ENCODE results near the gene KRT84. TPM values are rescaled to one million over a fixed set of nuclear protein-coding genes. Genes with fewer than 3 reads are reported as not detected.

The KRT84 gene
- polyA plus RNA-seq, 3 donors: not detected

DNA sequence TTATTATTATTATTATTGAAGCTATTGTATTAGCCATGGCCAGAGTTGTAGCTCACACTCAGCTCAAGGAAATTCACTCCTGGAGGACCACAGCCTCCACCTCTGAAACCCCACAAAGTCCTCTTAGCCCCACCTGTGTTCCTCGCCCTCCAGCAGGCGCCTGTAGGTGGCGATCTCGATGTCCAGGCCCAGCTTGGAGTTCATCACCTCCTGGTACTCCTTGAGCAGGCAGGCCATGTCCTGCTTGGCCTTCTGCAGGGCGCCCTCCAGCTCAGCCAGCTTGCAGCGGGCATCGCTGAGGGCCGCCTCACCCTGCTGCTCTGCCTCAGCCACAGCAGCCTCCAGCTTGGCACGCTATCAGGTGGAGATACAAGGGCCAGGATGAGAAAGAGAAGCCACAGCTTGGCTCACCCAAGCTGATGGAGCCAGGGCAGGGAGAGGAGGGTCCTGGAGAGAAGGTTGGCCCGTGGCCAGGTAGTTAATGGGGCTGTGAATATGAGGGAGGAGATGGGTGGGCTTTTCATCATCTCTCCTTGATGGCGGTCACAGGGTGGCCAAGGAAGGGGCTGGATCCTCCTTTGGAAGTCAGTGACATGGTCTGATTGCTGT is 23.2 kb downstream of the KRT84 start:
- no peak for DNase-seq

GRCh38 chr12:52361553-52361952 is 23.9 kb downstream of the KRT84 start:
- DNase-seq: no peak

DNA sequence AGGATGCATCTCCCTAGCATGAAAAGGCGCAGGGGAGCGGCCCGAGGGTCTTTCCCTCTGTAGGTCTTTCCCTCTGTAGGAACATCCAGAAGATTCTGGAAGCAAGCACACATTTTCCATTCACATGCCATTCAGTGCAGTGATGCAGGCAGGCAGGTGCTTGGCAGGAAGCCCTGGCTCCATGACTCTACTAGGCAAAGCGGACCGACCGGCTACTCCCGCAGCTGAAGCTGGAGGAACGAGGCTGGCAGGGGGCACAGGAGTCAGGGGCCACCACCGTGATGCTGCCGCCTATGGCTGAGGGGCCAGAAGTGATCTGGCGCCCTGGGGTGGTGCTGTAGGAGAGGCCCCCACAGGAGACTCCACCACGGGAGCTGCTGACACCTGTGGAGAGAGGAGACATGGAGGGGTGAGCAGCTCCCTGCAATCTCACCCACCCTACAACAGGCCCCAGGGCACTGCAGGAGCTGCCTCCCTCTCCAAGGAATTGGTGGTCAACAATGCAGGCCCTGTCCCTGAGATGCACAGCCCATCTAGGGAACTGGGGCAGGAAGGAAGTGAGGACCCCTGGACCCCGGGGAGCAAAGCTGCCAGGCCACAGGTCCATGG is 24.7 kb downstream of the KRT84 start:
- DNase-seq: no peak

DNA sequence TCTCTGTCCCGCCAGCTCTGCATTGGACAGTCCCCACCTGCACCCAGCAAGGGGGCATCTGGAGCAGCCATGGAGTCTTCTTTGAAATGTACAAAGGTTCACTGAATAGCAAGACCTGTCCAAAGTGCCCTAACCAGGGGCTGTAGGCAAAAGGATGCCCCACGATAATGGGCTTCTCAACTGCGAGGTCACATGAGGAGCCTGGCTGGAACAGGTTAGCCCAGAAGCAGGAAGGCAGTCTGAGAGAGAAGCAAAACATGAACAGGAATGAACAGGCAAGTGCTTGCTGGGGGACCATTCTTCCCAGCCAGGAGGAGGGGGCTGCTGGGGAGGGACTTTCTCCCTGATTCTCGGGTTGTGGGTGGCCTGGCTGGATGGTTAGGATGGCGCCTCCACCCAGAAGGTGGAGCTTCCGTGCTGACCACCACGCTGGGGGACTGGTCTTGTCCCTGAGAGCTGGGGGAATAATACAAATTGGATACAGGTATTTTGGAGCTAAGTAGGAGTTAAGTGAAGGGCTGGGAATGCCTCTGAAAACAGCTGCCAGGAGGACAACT is 25.3 kb downstream of the KRT84 start:
- no peak for DNase-seq

GRCh38 chr12:52359621-52360061 is 25.8 kb downstream of the KRT84 start:
- no peak for DNase-seq

- no peak for DNase-seq
Observed at GRCh38 chr12:52358575-52359350, 26.7 kb downstream of the KRT84 start.

GRCh38 chr12:52356762-52357580 is 28.5 kb downstream of the KRT84 start:
- DNase-seq: no peak

DNA sequence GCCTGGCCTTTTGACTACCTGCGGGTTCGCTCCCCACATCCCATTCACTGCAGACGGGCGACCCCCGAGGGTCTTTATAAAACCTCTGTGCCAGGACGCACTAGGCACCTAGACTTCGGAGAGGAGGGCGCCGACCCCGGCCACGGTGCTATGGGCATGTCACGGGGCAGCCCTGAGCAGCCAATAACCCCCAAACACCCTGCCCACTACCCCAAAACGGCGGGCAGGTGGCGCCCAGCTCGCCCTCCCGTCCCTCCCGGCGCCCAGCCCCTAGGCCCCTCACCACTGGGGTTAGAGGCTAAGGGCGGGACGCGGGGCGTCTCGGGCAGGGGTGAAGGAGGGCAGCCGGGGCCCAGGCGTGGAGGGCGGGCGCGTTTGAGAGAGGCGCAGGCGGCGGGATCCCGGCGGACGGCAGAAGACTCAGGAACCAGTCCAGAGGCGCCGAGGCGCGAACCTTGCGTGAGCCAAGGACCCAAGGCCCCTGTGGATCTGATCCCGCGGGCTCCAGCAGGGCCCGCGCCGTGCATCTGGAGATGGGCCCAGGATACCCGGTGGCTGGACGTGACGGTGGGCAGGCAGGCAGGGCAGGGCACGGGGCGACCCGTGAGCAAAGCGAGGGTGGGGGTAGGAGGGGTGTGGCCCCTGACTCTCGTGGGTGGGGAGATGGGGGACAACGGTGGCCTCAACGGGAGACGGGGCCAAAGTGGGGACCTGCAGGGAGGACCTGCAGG is 29.3 kb downstream of the KRT84 start:
- DNase-seq: no peak

DNA sequence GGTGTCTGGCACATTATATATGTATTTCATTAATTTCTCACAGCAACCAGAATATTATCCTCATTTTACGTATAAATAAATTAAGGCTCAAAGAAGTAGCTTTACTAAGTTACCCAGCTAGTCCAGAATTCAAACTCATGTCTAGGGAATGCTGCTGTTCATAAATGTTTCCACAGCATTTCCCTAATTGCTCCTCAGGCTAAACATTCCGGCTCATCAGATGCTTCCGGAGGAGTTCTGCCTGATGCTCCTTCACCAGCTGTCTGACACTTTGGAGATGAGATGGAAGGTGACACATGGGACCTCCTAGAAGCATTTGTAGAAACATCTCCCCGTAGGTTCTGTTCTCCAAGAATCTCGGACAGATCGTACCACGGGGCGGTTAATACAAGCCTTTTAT is 30.3 kb downstream of the KRT84 start:
- DNase-seq: no peak

DNA sequence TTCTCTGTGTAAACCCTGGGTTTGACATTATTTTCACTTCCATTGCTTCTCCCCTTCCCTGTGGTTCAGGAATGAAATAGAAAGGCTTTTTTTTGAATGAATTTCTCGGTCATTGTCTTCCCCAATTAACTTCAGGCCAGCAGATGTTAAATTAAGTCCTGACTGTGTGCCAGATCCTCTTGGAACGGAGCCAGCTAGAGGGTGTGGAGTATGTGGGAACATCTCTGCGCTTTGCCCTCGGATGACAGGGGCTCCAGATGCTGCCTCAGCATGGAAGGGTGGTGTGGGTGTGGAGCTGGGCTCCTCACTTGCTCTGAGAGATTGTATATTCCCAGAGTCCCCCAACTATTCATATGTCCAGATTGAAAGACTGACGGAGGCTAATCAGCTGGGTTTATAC is 31.3 kb downstream of the KRT84 start:
- no peak for DNase-seq

DNA sequence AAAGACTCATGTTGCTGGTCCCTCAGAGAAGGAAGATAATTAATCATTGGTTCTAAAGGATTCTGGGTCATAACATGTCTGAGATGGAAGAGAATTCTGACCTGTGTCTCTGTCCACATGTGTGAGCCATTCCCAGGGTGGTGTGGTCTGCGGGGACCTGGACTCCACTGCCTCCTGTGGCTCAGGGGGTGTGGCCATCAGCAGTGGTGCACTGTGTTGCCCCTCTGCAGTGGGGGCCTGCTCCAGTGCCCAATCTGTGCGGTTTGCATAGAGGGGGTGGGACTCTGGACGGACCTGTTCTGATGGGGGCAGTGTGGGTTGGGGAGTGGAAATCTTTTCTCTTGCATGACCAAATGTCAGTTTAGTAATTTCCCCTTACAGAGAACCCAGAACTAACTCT is 31.7 kb downstream of the KRT84 start:
- DNase-seq: no peak

DNA sequence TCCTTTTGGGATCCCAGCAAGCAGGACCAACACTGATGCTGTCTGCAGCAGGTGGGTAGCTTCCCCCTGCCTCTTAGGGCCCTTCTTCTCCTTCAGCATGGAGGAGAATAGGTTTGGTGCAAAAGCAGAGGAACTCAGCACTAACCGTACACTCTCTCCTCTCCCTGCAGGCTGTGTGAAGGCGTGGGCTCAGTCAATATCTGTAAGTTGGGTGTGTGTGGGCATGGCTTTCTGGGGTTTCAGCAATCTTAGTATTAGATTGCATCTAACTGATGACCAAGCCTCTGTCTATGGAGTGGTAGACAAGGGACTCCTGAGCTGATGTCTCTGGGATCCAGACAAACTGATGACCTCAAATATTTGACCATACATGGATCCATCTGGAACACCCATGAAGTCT is 32.5 kb downstream of the KRT84 start:
- DNase-seq: no peak

DNA sequence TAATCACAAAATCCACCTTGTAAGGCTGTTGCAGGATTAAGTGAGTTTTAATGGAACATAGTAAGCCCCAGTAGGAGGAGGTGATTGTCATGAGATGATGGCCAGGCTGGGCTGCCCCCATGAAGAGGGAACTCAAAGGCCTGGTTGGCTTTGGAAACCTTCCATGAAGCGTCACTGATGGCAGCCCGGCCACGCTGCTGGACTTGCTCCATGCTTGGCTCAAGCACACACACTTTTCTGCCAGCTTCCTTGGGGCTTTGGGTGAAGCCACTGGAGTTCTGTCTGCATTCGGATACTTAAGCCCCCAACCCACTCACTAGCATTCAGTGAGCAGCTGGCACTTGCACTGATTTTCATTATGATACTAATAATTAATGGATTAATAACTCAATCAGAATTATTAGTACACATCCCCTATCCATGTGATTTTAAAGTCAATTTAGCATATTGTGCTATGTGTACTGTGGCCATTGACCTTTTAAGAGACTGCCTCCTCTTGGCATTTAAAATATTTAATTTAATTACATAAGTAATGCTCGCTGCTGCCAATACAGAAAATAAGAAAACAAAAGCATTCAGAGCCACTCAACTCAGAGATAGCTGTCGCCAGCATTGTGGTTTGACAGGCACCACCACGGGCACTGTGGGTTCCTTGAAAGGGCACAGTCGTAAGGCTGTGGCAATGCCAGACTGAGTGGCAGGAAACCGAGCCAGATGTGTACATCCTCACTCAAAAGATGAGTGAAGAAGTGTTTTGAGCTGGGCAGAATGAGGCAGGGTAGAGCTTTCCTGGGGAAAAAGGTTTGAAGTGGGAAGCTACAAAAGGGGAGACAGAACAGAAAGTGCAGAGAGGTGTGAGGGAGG is 34.0 kb downstream of the KRT84 start:
- no peak for DNase-seq

DNA sequence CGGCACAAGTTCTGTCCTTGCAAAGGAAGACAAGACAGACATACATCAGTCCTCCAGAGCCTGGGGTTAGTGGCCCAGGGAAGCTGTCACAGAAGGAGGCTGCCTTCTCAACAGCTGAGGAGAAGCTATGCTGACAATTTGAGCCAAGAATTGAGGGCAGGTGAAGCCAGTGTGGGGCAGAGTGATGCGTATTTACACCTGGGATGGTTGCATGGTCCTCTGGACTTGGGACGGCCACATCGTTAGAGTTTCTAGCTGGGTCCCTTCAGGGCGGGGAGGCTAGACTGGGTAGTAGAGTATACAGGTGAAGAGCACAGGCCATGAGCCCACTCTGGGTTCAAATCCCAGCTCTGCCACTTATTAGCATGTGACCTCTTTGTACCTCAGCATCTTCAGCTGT is 34.7 kb downstream of the KRT84 start:
- no peak for DNase-seq

GRCh38 chr12:52350021-52350620 is 35.3 kb downstream of the KRT84 start:
- DNase-seq: no peak

GRCh38 chr12:52349196-52349595 is 36.3 kb downstream of the KRT84 start:
- no peak for DNase-seq

GRCh38 chr12:52347551-52348510 is 37.6 kb downstream of the KRT84 start:
- DNase-seq: no peak

GRCh38 chr12:52347016-52347415 is 38.4 kb downstream of the KRT84 start:
- no peak for DNase-seq

- DNase-seq: no peak
Observed at GRCh38 chr12:52346593-52346992, 38.9 kb downstream of the KRT84 start.
